ENCODE results near the gene ANGPT4.
"Not testable (repeated sequence)": the region's sequence is repeated elsewhere in the genome, so short reads cannot be mapped to it uniquely, and the experiment has no call there.

Gene ANGPT4

DNA sequence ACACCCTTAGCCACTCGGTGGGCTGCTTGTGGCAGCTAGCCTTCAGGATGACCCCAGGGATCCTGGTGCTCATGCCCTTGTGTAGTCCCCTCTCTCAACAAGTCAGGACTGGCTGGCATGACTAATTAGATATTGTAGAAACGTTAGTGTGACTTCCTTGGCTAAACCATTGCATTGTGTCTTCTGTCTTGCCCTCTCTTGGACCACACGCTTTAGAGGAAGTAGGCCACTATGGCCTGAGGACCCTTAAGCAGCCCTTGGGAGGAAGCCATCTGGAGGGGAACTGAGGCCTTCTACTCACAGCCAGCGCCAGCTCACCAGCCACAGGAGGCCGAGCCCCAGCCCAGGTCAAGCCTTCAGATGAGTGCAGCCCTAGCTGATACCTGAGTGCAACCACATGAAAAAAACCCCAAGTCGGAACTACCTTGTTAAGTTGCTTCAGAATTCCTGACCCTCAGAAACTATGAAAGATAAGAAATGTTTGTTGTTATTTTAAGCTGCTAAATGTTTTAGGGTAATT lies 10.1 kb downstream of the ANGPT4 start:
- no peak overlapping the region for H3K27ac ChIP-seq (ENCODE audit: low read depth, low read length)
- H3K36me3 ChIP-seq (ENCODE audit: control insufficient read depth, insufficient read depth, low read length): no peaks in the 10 kb centered on the region
- H3K27me3 ChIP-seq (ENCODE audit: control insufficient read depth, insufficient read depth, low read length): no peaks in the 10 kb centered on the region
- no peaks in the 10 kb centered on the region for H3K9me3 ChIP-seq (ENCODE audit: control insufficient read depth, insufficient read depth, low read depth, low read length)
- H3K4me3 ChIP-seq (ENCODE audit: low read depth, low read length): no peak overlapping the region
- no peaks in the 10 kb centered on the region for H3K4me1 ChIP-seq (ENCODE audit: control insufficient read depth, insufficient read depth, low read length)
- H3K9ac ChIP-seq (ENCODE audit: low read length): no peak overlapping the region

DNA sequence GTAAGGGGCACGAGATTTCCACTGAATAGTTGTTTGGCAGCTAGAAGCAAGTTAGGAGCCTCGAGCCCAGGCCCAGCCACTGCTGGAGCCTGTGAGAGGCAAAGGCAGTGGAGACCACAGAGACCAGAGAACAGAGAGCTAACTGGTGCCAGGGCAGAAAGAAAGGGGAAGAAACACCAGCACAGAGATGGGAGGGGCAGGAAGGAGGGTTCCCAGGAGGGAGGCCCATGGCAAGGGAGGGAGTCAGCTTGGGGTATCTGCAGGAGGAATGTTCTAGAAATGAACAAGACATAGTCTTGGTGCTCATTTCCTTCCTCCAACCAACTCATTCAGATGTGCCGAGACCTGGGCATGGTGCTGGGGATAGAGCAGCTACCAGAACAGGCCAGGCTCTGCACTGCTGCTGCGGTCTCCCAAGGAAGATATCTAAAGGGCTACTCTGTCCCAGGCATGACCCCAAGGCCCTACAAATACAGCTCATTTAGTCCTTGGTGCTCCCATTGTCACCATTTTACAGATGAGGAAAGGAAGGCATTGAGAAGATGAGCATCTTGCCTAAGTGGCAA lies 10.7 kb downstream of the ANGPT4 start:
- no peaks in the 10 kb centered on the region for H3K4me1 ChIP-seq (ENCODE audit: control insufficient read depth, insufficient read depth, low read length)
- no peaks in the 10 kb centered on the region for H3K36me3 ChIP-seq (ENCODE audit: control insufficient read depth, insufficient read depth, low read length)
- no peak overlapping the region for H3K9ac ChIP-seq (ENCODE audit: low read length)
- H3K4me3 ChIP-seq (ENCODE audit: low read depth, low read length): no peak overlapping the region
- H3K27me3 ChIP-seq (ENCODE audit: control insufficient read depth, insufficient read depth, low read length): no peaks in the 10 kb centered on the region
- no peak overlapping the region for H3K27ac ChIP-seq (ENCODE audit: low read depth, low read length)
- no peaks in the 10 kb centered on the region for H3K9me3 ChIP-seq (ENCODE audit: control insufficient read depth, insufficient read depth, low read depth, low read length)

DNA sequence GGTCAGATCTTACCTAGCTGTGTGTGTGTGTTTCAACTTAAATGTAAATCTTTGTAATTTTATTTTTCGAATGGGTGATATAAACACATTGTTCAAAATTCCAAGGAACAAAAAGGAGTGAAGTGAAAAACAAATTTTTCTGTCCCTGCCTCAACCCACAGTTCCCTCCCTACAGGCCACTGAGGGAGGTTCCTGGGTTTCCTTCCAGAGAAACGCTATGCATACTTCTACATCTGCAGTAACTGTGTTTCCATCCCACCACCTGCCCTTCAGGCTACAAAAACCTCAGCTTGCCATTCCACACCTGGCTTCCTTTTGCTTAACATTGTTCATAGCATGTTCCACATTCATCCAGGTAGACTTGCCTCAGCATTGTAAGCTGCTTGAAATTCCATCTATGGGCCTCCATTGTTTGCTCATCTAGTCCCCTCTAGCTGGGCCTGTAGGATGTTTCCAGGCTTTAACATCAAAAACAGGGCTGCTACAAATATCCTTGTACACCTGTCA lies 12.0 kb downstream of the ANGPT4 start:
- Histone ChIP-seq H3K36me3 (ENCODE audit: control insufficient read depth, insufficient read depth, low read length) (no peaks in the 10 kb centered on the region), H3K9me3 (ENCODE audit: control insufficient read depth, insufficient read depth, low read depth, low read length) (no peaks in the 10 kb centered on the region), H3K27me3 (ENCODE audit: control insufficient read depth, insufficient read depth, low read length) (no peaks in the 10 kb centered on the region), H3K9ac (ENCODE audit: low read length) (no peak overlapping the region), H3K4me3 (ENCODE audit: low read depth, low read length) (no peak overlapping the region), H3K4me1 (ENCODE audit: control insufficient read depth, insufficient read depth, low read length) (no peaks in the 10 kb centered on the region), H3K27ac (ENCODE audit: low read depth, low read length) (no peak overlapping the region)

DNA sequence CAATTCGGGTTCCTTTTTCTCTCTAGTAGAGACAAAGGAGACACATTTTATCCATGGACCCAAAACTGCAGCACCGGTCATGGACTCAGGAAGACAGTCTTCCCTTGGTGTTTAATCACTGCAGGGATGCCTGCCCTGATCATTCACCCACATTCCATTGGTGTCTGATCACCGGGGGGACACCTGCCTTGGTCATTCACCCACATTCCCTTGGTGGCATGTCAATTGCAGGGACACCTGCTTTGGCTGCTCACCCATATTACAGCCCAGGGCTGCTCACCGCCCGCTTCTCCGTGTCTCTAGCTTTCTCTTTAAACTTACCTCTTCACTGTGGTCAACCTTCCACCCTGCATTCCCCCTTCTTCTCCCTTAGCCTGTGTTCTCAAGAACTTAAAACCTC lies 18.7 kb downstream of the ANGPT4 start:
- H3K9me3 ChIP-seq (ENCODE audit: control insufficient read depth, insufficient read depth, low read depth, low read length); H3K27ac ChIP-seq (ENCODE audit: low read depth, low read length); H3K4me1 ChIP-seq (ENCODE audit: control insufficient read depth, insufficient read depth, low read length): not testable (repeated sequence)

DNA sequence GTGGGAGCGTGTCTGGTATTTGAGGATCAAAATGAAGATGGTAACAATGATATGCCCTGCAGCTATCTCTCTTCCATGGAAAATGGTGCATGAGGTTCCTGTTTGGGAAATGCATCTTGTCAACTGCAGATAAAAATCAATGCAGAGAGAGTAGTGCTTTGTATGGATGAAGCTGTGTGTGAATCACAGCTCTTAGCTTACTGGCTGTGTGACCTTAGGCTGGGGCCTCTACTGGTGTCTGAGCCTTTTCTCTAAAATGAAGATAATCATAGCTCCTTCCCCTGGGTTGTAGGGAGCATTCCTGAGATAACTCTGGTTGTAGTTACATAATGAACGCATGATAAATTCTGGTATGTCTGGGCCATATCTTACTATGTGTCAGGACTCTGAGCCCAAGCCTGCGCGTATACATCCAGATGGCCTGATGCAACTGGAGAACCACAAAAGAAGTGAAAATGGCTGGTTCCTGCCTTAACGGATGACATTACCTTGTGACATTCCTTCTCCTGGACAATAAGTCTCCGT lies 19.6 kb downstream of the ANGPT4 start:
- H3K4me1 ChIP-seq (ENCODE audit: control insufficient read depth, insufficient read depth, low read length): no peaks in the 10 kb centered on the region; the same call in 1 of the 2 replicates
- H3K36me3 ChIP-seq (ENCODE audit: control insufficient read depth, insufficient read depth, low read length): no peaks in the 10 kb centered on the region
- H3K27me3 ChIP-seq (ENCODE audit: control insufficient read depth, insufficient read depth, low read length): no peaks in the 10 kb centered on the region
- no peak overlapping the region for H3K27ac ChIP-seq (ENCODE audit: low read depth, low read length)
- H3K9ac ChIP-seq (ENCODE audit: low read length): no peak overlapping the region
- no peak overlapping the region for H3K4me3 ChIP-seq (ENCODE audit: low read depth, low read length)
- H3K9me3 ChIP-seq (ENCODE audit: control insufficient read depth, insufficient read depth, low read depth, low read length): no peaks in the 10 kb centered on the region

More for the DNA sequence above, 18.7 kb downstream of the ANGPT4 start:
- H3K36me3 ChIP-seq (ENCODE audit: control insufficient read depth, insufficient read depth, low read length); H3K27me3 ChIP-seq (ENCODE audit: control insufficient read depth, insufficient read depth, low read length); H3K4me3 ChIP-seq (ENCODE audit: low read depth, low read length); H3K9ac ChIP-seq (ENCODE audit: low read length): not testable (repeated sequence)

DNA sequence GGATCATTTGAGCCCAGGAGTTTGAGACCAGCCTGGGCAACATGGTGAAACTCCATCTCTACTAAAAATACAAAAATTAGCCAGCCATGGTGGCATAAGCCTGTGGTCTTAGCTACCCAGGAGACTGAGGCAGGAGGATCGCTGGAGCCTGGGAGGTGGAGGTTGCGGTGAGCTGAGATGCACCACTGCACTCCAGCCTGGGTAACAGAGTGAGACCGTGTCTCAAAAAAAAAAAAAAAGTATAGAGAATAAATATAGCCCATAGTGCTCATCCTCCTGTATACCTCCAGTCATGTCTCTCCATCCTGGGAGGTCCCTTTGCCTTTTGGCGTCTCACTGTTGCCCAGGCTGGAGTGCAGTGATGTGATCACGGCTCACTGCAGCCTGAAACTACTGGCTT lies 23.8 kb downstream of the ANGPT4 start:
- H3K9me3 ChIP-seq (ENCODE audit: control insufficient read depth, insufficient read depth, low read depth, low read length); H3K36me3 ChIP-seq (ENCODE audit: control insufficient read depth, insufficient read depth, low read length); H3K27ac ChIP-seq (ENCODE audit: low read depth, low read length); H3K27me3 ChIP-seq (ENCODE audit: control insufficient read depth, insufficient read depth, low read length); H3K9ac ChIP-seq (ENCODE audit: low read length); H3K4me3 ChIP-seq (ENCODE audit: low read depth, low read length); H3K4me1 ChIP-seq (ENCODE audit: control insufficient read depth, insufficient read depth, low read length): not testable (repeated sequence)

DNA sequence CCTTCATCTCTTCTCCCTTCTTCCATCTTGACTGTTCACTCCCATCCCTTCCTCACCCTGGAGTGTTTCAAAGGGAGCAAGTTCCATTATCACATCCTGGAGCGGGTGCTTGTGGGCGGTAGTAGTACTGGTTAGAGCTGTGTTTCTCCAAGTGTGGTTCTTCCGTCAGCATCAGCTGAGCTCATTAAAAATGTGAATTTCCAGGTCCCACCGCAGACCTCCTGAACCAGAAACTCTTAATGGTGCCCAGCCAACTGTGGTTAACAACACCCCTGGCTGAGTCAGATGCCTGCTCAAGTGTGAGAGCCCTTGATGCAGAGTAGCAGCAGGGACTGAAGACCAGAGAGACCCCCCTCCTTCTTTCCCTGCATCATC lies 24.4 kb downstream of the ANGPT4 start:
- no peak overlapping the region for H3K9ac ChIP-seq (ENCODE audit: low read length)
- no peaks in the 10 kb centered on the region for H3K9me3 ChIP-seq (ENCODE audit: control insufficient read depth, insufficient read depth, low read depth, low read length)
- H3K36me3 ChIP-seq (ENCODE audit: control insufficient read depth, insufficient read depth, low read length): no peaks in the 10 kb centered on the region
- no peak overlapping the region for H3K27ac ChIP-seq (ENCODE audit: low read depth, low read length)
- H3K4me1 ChIP-seq (ENCODE audit: control insufficient read depth, insufficient read depth, low read length): no peaks in the 10 kb centered on the region; the same call in 1 of the 2 replicates
- no peak overlapping the region for H3K4me3 ChIP-seq (ENCODE audit: low read depth, low read length)
- H3K27me3 ChIP-seq (ENCODE audit: control insufficient read depth, insufficient read depth, low read length): no peaks in the 10 kb centered on the region; the same call in 1 of the 2 replicates

DNA sequence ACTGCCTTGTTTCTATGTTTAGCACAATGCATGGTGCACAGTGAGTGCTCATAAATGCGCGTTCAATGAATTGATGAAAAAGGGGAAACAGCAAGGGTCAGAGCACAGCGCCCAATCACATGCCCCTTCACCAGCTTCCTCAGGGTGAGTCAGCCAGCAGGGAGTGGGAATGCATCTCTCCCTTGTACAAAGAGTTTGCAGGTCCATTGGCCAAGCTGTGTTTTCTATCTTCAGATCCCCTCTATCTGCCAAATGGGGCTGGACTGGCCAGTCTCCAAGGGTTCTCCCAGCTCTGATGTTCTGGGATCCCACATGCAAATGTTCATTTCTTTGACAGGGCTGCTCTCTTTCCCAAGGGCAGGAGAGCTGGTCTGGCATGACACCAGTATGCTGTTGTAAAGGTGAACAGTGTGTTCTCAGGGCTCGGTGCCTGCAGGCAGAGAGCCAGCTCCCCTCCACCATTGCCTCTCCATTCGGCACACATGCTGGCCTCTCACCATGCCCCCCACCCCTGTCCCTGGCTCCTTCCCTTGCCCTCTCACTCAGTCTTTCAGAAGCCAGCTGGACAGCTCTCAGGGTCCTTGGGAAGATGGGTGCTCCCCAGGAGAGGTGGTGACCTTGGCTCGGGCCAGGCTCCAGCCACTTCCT lies 25.0 kb downstream of the ANGPT4 start:
- H3K27ac ChIP-seq (ENCODE audit: low read depth, low read length): no peak overlapping the region
- H3K4me1 ChIP-seq (ENCODE audit: control insufficient read depth, insufficient read depth, low read length): no peaks in the 10 kb centered on the region; the same call in 1 of the 2 replicates
- H3K27me3 ChIP-seq (ENCODE audit: control insufficient read depth, insufficient read depth, low read length): peaks cover 4% of the 10 kb centered on the region
- no peak overlapping the region for H3K9ac ChIP-seq (ENCODE audit: low read length)
- H3K36me3 ChIP-seq (ENCODE audit: control insufficient read depth, insufficient read depth, low read length): no peaks in the 10 kb centered on the region
- no peak overlapping the region for H3K4me3 ChIP-seq (ENCODE audit: low read depth, low read length)
- H3K9me3 ChIP-seq (ENCODE audit: control insufficient read depth, insufficient read depth, low read depth, low read length): no peaks in the 10 kb centered on the region

DNA sequence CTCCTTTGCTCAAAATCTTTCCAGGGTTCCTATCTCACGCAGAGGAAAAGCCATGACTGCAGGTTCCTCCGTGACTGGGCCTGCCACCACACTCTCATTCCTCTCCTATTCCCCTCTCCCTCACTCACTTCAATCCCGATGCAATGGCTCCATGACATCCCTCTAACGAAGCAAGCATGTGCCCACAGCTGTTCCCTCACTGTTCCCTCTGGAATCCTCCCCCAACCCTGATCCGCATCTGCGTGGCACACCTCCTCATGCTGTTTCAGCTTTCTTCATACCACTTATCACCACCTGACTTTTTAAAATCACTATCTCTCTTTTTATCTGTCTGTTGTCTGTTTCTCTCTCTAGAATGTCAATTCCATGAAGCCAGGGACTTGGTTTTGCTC lies 25.5 kb downstream of the ANGPT4 start:
- H3K27me3 ChIP-seq (ENCODE audit: control insufficient read depth, insufficient read depth, low read length): peaks cover 10% of the 10 kb centered on the region
- H3K4me3 ChIP-seq (ENCODE audit: low read depth, low read length): no peak overlapping the region
- H3K9ac ChIP-seq (ENCODE audit: low read length): no peak overlapping the region
- no peaks in the 10 kb centered on the region; the same call in 1 of the 2 replicates for H3K4me1 ChIP-seq (ENCODE audit: control insufficient read depth, insufficient read depth, low read length)
- H3K27ac ChIP-seq (ENCODE audit: low read depth, low read length): no peak overlapping the region
- no peaks in the 10 kb centered on the region for H3K36me3 ChIP-seq (ENCODE audit: control insufficient read depth, insufficient read depth, low read length)
- no peaks in the 10 kb centered on the region for H3K9me3 ChIP-seq (ENCODE audit: control insufficient read depth, insufficient read depth, low read depth, low read length)

DNA sequence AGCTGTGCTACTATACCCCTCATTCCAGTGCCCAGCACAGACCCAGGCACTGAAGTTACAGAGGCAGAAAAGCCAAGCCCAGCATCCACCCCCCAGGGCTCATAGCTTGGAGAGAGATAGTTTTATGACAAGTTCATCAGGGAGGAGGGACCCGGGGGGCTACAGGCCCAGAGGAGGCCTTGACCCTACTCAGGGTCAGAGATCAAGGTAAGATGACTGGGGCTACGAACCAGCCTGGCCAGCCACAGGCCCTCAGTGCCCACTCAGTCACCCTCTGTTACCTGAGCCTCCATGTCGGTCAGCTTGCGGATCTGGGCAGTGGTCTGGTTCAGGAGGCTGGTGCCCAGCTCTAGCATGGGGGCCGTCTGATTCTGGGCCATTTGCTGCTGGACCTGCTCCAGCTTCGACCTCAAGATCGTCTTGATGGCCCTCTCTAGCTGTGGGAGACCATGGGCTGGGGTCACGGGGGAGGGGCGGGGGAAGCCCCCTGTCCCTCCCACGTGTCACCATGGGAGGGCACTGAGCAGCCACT lies 26.1 kb downstream of the ANGPT4 start:
- no peak overlapping the region for H3K4me3 ChIP-seq (ENCODE audit: low read depth, low read length)
- no peaks in the 10 kb centered on the region for H3K36me3 ChIP-seq (ENCODE audit: control insufficient read depth, insufficient read depth, low read length)
- H3K9ac ChIP-seq (ENCODE audit: low read length): no peak overlapping the region
- H3K27me3 ChIP-seq (ENCODE audit: control insufficient read depth, insufficient read depth, low read length): peaks cover 15% of the 10 kb centered on the region
- H3K9me3 ChIP-seq (ENCODE audit: control insufficient read depth, insufficient read depth, low read depth, low read length): no peaks in the 10 kb centered on the region
- H3K4me1 ChIP-seq (ENCODE audit: control insufficient read depth, insufficient read depth, low read length): peaks cover 3% of the 10 kb centered on the region; the same call in 1 of the 2 replicates
- H3K27ac ChIP-seq (ENCODE audit: low read depth, low read length): no peak overlapping the region

DNA sequence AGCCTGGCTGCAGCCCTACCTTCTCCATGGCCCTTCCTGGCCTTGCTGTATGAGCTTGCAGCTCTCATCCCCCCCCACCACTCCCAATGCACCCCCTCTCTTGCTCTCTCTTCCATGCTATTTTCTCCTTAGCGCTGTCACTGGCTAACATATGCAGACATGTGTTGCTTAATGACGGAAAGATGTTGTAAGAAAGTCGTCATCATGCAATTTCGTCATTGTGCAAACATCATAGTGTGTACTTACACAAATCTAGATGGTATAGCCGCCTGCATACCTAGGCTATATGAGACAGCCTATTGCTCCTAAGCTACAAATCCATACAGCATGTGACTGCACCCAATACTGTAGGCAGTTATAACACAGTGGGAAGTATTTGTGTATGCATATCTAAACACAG lies 27.0 kb downstream of the ANGPT4 start:
- Histone ChIP-seq H3K27me3 (ENCODE audit: control insufficient read depth, insufficient read depth, low read length) (peaks cover 15% of the 10 kb centered on the region), H3K9ac (ENCODE audit: low read length) (no peak overlapping the region), H3K27ac (ENCODE audit: low read depth, low read length) (no peak overlapping the region), H3K9me3 (ENCODE audit: control insufficient read depth, insufficient read depth, low read depth, low read length) (no peaks in the 10 kb centered on the region), H3K36me3 (ENCODE audit: control insufficient read depth, insufficient read depth, low read length) (no peaks in the 10 kb centered on the region), H3K4me1 (ENCODE audit: control insufficient read depth, insufficient read depth, low read length) (peaks cover 3% of the 10 kb centered on the region; the same call in 1 of the 2 replicates), H3K4me3 (ENCODE audit: low read depth, low read length) (no peak overlapping the region)

All from HUES6 (cell line).